ENCODE data around the gene HHAT.
"Not testable (repeated sequence)": the region's sequence is repeated elsewhere in the genome, so short reads cannot be mapped to it uniquely, and the experiment has no call there.

The HHAT gene

GRCh38 chr1:210400043-210400840 lies 71.5 kb downstream of the HHAT start:
- peak; percentile 57 for DNase-seq

GRCh38 chr1:210402560-210402959 lies 73.9 kb downstream of the HHAT start:
- no peak for DNase-seq

- no peak for DNase-seq
Measured at GRCh38 chr1:210405316-210405715, 76.6 kb downstream of the HHAT start.

- not testable (repeated sequence) for DNase-seq
Measured at GRCh38 chr1:210406341-210406740, 77.6 kb downstream of the HHAT start.

- DNase-seq = peak; percentile 62
Measured at GRCh38 chr1:210407207-210407886, 78.6 kb downstream of the HHAT start.

GRCh38 chr1:210407887-210408252 lies 79.2 kb downstream of the HHAT start:
- DNase-seq = no peak

- no peak for DNase-seq
Measured at GRCh38 chr1:210412240-210412639, 83.5 kb downstream of the HHAT start.

GRCh38 chr1:210413951-210414350 lies 85.2 kb downstream of the HHAT start:
- no peak for DNase-seq

- DNase-seq = no peak
Measured at GRCh38 chr1:210415846-210416448, 87.2 kb downstream of the HHAT start.

GRCh38 chr1:210416681-210417080 lies 88.0 kb downstream of the HHAT start:
- no peak for DNase-seq

GRCh38 chr1:210417881-210418280 lies 89.2 kb downstream of the HHAT start:
- DNase-seq = no peak

GRCh38 chr1:210418863-210419650 lies 90.4 kb downstream of the HHAT start:
- peak; percentile 72 for DNase-seq

GRCh38 chr1:210426696-210427095 lies 98.0 kb downstream of the HHAT start:
- not testable (repeated sequence) for DNase-seq

- no peak for DNase-seq
Measured at GRCh38 chr1:210428696-210429095, 100.0 kb downstream of the HHAT start.

- no peak for DNase-seq
Measured at GRCh38 chr1:210434223-210434622, 105.5 kb downstream of the HHAT start.

GRCh38 chr1:210437111-210437510 lies 108.4 kb downstream of the HHAT start:
- no peak for DNase-seq

GRCh38 chr1:210437781-210438180 lies 109.1 kb downstream of the HHAT start:
- DNase-seq = no peak

GRCh38 chr1:210438928-210439841 lies 110.5 kb downstream of the HHAT start:
- DNase-seq = no peak

- DNase-seq = no peak
Measured at GRCh38 chr1:210440081-210440480, 111.4 kb downstream of the HHAT start.

GRCh38 chr1:210441028-210441427 lies 112.3 kb downstream of the HHAT start:
- peak; percentile 28 for DNase-seq

GRCh38 chr1:210445485-210445884 lies 116.8 kb downstream of the HHAT start:
- DNase-seq = peak; percentile 11

- DNase-seq = no peak
Measured at GRCh38 chr1:210445931-210446330, 117.2 kb downstream of the HHAT start.
